ENCODE measurements around the gene SPATA20.

DNA sequence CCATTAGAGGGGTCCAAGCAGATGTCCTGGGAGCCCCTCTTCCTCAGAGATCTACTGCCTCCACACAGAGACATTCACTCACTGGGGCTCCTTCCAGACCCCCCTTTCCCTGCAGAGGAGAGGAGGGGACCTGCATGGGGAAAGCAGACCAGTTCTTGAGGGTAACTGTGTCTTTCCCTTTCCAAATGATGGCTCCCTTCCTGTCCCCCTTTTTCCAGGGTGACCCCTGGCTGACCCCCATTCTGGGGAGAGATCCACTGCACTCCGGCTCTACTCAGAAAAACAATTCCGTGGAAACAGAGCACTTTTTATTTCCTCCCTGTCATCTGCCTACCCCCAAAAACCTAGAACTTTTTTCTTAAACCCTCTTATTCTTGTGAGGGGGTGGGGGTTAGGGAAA is 19.9 kb downstream of the SPATA20 start:
- TF ChIP-seq, protein P1, sequence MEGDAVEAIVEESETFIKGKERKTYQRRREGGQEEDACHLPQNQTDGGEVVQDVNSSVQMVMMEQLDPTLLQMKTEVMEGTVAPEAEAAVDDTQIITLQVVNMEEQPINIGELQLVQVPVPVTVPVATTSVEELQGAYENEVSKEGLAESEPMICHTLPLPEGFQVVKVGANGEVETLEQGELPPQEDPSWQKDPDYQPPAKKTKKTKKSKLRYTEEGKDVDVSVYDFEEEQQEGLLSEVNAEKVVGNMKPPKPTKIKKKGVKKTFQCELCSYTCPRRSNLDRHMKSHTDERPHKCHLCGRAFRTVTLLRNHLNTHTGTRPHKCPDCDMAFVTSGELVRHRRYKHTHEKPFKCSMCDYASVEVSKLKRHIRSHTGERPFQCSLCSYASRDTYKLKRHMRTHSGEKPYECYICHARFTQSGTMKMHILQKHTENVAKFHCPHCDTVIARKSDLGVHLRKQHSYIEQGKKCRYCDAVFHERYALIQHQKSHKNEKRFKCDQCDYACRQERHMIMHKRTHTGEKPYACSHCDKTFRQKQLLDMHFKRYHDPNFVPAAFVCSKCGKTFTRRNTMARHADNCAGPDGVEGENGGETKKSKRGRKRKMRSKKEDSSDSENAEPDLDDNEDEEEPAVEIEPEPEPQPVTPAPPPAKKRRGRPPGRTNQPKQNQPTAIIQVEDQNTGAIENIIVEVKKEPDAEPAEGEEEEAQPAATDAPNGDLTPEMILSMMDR (IDR thresholded peaks at IDR 0.05), result no peak
- no peak for TF ChIP-seq EZH2phosphoT487 (IDR thresholded peaks at IDR 0.05)

Data from neural progenitor cell (in vitro differentiated cells).